Measurements from ENCODE around the gene TMEM232.

The TMEM232 gene

GRCh38 chr5:110525762-110526161 is 200.7 kb downstream of the TMEM232 start:
- no peak for DNase-seq (ENCODE audit: low read depth in 2 of 3, low spot score in 1 of 3)

- DNase-seq (ENCODE audit: low read depth in 2 of 3, low spot score in 1 of 3): no peak
Measured at GRCh38 chr5:110517396-110517795, 209.1 kb downstream of the TMEM232 start.

- no peak for DNase-seq (ENCODE audit: low read depth in 2 of 3, low spot score in 1 of 3)
Measured at GRCh38 chr5:110514030-110514429, 212.4 kb downstream of the TMEM232 start.

GRCh38 chr5:110512266-110512665 is 214.2 kb downstream of the TMEM232 start:
- DNase-seq (ENCODE audit: low read depth in 2 of 3, low spot score in 1 of 3): no peak

- DNase-seq (ENCODE audit: low read depth in 2 of 3, low spot score in 1 of 3): no peak
Measured at GRCh38 chr5:110510146-110510545, 216.3 kb downstream of the TMEM232 start.

- no peak for DNase-seq (ENCODE audit: low read depth in 2 of 3, low spot score in 1 of 3)
Measured at GRCh38 chr5:110507972-110508371, 218.5 kb downstream of the TMEM232 start.

GRCh38 chr5:110506378-110506777 is 220.1 kb downstream of the TMEM232 start:
- no peak for DNase-seq (ENCODE audit: low read depth in 2 of 3, low spot score in 1 of 3)

GRCh38 chr5:110496276-110496675 is 230.2 kb downstream of the TMEM232 start:
- DNase-seq (ENCODE audit: low read depth in 2 of 3, low spot score in 1 of 3): no peak

GRCh38 chr5:110492446-110492845 is 234.0 kb downstream of the TMEM232 start:
- no peak for DNase-seq (ENCODE audit: low read depth in 2 of 3, low spot score in 1 of 3)

GRCh38 chr5:110478895-110479294 is 247.6 kb downstream of the TMEM232 start:
- DNase-seq (ENCODE audit: low read depth in 2 of 3, low spot score in 1 of 3): no peak

- no peak for DNase-seq (ENCODE audit: low read depth in 2 of 3, low spot score in 1 of 3)
Measured at GRCh38 chr5:110477911-110478310, 248.6 kb downstream of the TMEM232 start.

GRCh38 chr5:110476164-110476563 is 250.3 kb downstream of the TMEM232 start:
- no peak for DNase-seq (ENCODE audit: low read depth in 2 of 3, low spot score in 1 of 3)

- DNase-seq (ENCODE audit: low read depth in 2 of 3, low spot score in 1 of 3): no peak
Measured at GRCh38 chr5:110475529-110475928, 250.9 kb downstream of the TMEM232 start.

- no peak for DNase-seq (ENCODE audit: low read depth in 2 of 3, low spot score in 1 of 3)
Measured at GRCh38 chr5:110469486-110469885, 257.0 kb downstream of the TMEM232 start.

GRCh38 chr5:110463106-110463505 is 263.4 kb downstream of the TMEM232 start:
- no peak for DNase-seq (ENCODE audit: low read depth in 2 of 3, low spot score in 1 of 3)

GRCh38 chr5:110460837-110461236 is 265.6 kb downstream of the TMEM232 start:
- no peak for DNase-seq (ENCODE audit: low read depth in 2 of 3, low spot score in 1 of 3)

GRCh38 chr5:110458313-110458712 is 268.2 kb downstream of the TMEM232 start:
- no peak for DNase-seq (ENCODE audit: low read depth in 2 of 3, low spot score in 1 of 3)

- no peak for DNase-seq (ENCODE audit: low read depth in 2 of 3, low spot score in 1 of 3)
Measured at GRCh38 chr5:110442856-110443255, 283.6 kb downstream of the TMEM232 start.

- no peak for DNase-seq (ENCODE audit: low read depth in 2 of 3, low spot score in 1 of 3)
Measured at GRCh38 chr5:110441035-110441434, 285.4 kb downstream of the TMEM232 start.

GRCh38 chr5:110440058-110440457 is 286.4 kb downstream of the TMEM232 start:
- DNase-seq (ENCODE audit: low read depth in 2 of 3, low spot score in 1 of 3): no peak

- DNase-seq (ENCODE audit: low read depth in 2 of 3, low spot score in 1 of 3): no peak
Measured at GRCh38 chr5:110439296-110439695, 287.2 kb downstream of the TMEM232 start.

- DNase-seq (ENCODE audit: low read depth in 2 of 3, low spot score in 1 of 3): no peak
Measured at GRCh38 chr5:110435207-110435606, 291.3 kb downstream of the TMEM232 start.

GRCh38 chr5:110431603-110432002 is 294.9 kb downstream of the TMEM232 start:
- DNase-seq (ENCODE audit: low read depth in 2 of 3, low spot score in 1 of 3): no peak

GRCh38 chr5:110414360-110414759 is 312.1 kb downstream of the TMEM232 start:
- no peak for DNase-seq (ENCODE audit: low read depth in 2 of 3, low spot score in 1 of 3)
